ENCODE results near the gene NAA10.

The NAA10 gene

GRCh38 chrX:153925387-153925738 lies 9.5 kb downstream of the NAA10 start:
- Histone ChIP-seq H3K9me3 (ENCODE audit: control insufficient read depth, low read length) (no peaks in the 10 kb centered on the region), H3K36me3 (ENCODE audit: control insufficient read depth, insufficient read depth, low read length) (no peaks in the 10 kb centered on the region), H3K79me2 (no peaks in the 10 kb centered on the region), H3K27ac (no peak overlapping the region), H3K4me2 (ENCODE audit: low read length) (no peak overlapping the region), H3K9ac (no peak overlapping the region), H2AFZ (no peak overlapping the region), H3K4me3 (ENCODE audit: low read depth, low read length) (no peak overlapping the region), H3K27me3 (ENCODE audit: control insufficient read depth, insufficient read depth, low read length) (no peaks in the 10 kb centered on the region), H3K4me1 (peaks cover 14% of the 10 kb centered on the region)
- TF ChIP-seq, protein P1, sequence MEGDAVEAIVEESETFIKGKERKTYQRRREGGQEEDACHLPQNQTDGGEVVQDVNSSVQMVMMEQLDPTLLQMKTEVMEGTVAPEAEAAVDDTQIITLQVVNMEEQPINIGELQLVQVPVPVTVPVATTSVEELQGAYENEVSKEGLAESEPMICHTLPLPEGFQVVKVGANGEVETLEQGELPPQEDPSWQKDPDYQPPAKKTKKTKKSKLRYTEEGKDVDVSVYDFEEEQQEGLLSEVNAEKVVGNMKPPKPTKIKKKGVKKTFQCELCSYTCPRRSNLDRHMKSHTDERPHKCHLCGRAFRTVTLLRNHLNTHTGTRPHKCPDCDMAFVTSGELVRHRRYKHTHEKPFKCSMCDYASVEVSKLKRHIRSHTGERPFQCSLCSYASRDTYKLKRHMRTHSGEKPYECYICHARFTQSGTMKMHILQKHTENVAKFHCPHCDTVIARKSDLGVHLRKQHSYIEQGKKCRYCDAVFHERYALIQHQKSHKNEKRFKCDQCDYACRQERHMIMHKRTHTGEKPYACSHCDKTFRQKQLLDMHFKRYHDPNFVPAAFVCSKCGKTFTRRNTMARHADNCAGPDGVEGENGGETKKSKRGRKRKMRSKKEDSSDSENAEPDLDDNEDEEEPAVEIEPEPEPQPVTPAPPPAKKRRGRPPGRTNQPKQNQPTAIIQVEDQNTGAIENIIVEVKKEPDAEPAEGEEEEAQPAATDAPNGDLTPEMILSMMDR (IDR thresholded peaks at IDR 0.05): no peak

DNA sequence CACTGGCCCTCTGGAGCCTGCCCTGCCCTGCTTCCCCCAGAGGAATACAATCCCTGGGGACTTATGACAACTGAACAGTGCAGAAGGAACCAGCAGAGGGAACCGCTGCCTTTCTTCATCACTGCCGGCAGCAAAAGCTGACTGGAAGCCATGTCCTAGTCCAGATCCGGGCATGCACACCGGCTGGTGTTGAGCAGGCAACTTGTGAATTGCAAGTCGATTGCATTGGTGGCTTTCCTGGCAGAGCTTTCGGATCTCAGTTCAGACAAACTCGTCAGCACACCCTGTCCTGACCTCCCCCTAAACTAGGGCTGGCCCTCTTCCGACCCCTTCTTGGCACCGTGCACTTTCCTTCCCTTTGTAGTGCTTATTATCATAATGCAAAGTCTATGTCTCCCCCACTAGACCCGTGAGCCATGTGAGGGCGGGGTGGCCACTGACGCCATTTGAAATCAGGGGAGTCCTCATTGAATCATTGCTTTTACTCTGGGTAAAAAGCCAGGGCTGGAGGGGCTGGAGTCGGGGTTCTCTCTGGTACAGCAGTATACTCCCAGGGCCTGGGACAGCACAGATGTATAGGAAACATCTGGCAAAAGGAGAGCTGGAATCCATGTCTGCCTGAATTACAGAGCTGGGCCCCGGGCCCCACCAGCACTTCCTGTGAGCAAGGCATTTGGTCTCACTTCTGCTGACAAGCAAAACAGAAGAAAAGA lies 10.5 kb downstream of the NAA10 start:
- Histone ChIP-seq H3K4me1 (peaks cover 14% of the 10 kb centered on the region), H3K9me3 (ENCODE audit: control insufficient read depth, low read length) (no peaks in the 10 kb centered on the region), H3K27me3 (ENCODE audit: control insufficient read depth, insufficient read depth, low read length) (no peaks in the 10 kb centered on the region), H3K4me2 (ENCODE audit: low read length) (no peak overlapping the region), H3K4me3 (ENCODE audit: low read depth, low read length) (no peak overlapping the region), H3K79me2 (no peaks in the 10 kb centered on the region), H3K36me3 (ENCODE audit: control insufficient read depth, insufficient read depth, low read length) (no peaks in the 10 kb centered on the region), H2AFZ (peak overlapping the region; percentile 38), H3K27ac (peak overlapping the region; percentile 36), H3K9ac (no peak overlapping the region)
- TF ChIP-seq, protein P1 (IDR thresholded peaks at IDR 0.05): peak; percentile 33

DNA sequence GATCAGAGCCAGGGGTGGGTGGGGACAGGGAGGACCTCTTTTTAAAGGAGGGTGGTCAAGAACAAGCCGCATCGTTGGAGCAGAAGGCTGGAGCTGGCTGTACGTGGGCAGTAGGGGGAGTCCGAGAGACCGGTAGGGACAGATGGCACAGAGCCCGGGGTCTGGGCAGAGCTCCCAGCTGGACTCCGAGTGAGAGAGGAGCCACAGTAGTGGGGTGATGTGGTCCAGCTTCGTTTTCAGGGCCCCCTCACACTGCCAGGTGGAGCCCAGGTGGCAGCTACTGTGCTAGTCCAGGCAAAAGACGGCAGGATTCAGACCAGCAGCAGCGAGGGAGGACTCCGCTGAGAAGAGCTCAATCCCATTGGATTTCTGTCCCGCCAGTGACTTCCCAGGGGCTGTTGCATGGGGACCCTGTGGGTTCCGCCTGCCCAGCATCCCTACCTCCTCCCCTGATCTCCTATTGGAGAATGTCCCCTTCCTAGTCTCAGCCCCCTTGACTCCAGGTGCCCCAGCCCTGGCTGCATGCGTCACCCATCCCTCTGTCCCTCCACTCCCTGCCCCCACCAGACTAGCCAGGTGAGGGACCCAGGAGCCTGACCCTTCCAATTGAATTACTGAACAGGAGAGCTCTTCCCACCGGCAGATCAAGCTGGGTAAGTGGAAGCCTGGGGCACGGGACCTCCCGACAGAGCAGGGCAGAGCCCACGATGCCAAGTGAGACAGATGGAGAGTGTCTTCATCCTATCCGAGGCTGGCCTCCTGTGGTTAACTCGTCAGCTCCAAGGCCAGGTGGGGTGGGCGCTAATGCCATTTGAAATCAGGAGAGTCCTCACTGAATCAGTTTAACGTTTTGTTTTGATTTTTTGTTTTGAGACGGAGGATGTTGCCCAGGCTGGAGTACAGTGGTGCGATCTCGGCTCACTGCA lies 11.6 kb downstream of the NAA10 start:
- Histone ChIP-seq H3K4me2 (ENCODE audit: low read length) (no peak overlapping the region), H3K9ac (no peak overlapping the region), H3K9me3 (ENCODE audit: control insufficient read depth, low read length) (no peaks in the 10 kb centered on the region), H3K79me2 (no peaks in the 10 kb centered on the region), H3K27ac (no peak overlapping the region), H3K4me3 (ENCODE audit: low read depth, low read length) (no peak overlapping the region), H3K27me3 (ENCODE audit: control insufficient read depth, insufficient read depth, low read length) (no peaks in the 10 kb centered on the region), H2AFZ (no peak overlapping the region), H3K36me3 (ENCODE audit: control insufficient read depth, insufficient read depth, low read length) (no peaks in the 10 kb centered on the region), H3K4me1 (peaks cover 14% of the 10 kb centered on the region)
- TF ChIP-seq, protein P1 (IDR thresholded peaks at IDR 0.05): peak; percentile 51

DNA sequence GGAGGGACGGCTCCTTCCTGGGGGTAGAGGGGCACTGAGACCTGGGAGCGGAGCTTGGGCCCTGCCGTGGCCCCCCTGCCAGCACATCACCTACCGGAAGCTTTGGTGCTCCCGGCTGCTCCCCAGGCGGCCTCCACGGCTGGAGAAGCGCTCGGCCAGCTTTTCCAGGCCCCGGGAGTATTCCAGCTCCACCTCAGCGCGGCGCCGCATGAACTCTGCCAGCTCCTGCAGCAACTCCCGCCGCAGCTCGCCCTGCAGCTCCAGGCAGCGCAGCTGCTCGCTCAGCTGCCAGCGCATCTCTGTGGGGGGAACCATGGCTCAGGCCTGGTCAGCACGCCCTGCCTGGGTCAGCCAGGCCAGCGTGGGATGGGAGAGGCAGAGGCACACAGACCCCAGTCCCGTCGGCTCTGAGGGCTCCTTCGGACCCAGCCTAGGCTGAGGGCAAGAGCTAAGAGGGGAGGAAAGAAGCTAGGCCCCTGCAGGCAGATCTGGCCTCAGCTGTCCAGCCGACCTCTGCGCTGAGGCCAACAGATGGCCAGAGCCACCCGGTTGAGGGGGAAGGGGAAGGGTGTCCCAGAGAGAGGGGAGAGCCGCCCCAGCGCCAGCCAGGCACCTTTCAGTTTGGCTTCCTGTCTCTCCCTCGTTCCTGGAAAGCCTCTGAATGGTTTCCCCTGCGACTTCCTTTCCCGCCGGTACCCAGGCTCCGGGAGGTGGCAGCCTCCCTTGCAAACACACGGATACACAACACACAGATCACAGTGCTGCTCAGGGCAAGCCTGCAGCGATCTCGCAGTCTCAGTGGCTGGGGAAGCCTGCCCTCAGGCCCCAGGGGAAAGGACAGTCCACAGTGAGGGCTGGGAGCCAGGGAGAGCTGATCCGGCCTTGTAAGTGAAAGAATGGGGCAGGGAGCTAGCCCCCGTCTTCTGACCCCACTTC lies 13.1 kb downstream of the NAA10 start:
- Histone ChIP-seq H3K9me3 (ENCODE audit: control insufficient read depth, low read length) (no peaks in the 10 kb centered on the region), H2AFZ (no peak overlapping the region), H3K4me2 (ENCODE audit: low read length) (no peak overlapping the region), H3K79me2 (no peaks in the 10 kb centered on the region), H3K36me3 (ENCODE audit: control insufficient read depth, insufficient read depth, low read length) (no peaks in the 10 kb centered on the region), H3K27me3 (ENCODE audit: control insufficient read depth, insufficient read depth, low read length) (no peaks in the 10 kb centered on the region), H3K4me3 (ENCODE audit: low read depth, low read length) (no peak overlapping the region), H3K4me1 (peaks cover 7% of the 10 kb centered on the region), H3K9ac (no peak overlapping the region), H3K27ac (no peak overlapping the region)
- TF ChIP-seq, protein P1 (IDR thresholded peaks at IDR 0.05): no peak

Data from parathyroid adenoma (tissue), 2 donors.